ENCODE results near the gene CCDC9B. TPM values are rescaled to one million over a fixed set of nuclear protein-coding genes. Genes with fewer than 3 reads are reported as not detected.

The CCDC9B gene
- total RNA-seq, 6 donors from 2014 or later: 15.5 to 140 (median 68.1) TPM

DNA sequence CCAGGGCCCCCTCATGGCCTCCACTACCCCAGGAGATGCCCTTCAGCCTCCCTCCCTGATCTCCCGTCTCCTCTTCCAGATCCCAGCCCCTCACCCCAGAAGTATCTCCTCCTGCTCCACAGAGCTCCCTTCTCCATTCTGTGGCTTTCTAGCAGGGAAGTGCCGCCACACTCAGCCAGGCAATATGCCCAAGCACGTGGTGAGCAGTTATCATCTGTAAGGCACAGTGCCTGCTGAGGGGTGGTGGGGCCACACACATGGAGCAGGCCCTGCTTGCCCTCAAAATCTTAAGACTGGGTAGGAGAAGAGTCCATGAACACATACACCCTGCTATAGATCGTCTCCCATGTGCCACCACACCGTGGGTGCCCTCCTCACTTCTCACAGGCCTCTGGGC, 7.7 kb upstream of the CCDC9B start:
- Histone ChIP-seq H3K9me3 (no peaks in the 10 kb centered on the region), H3K4me3 (no peak overlapping the region), H3K4me1 (peaks cover 5 to 15% (median 11%) of the 10 kb centered on the region in 4 donors), H3K36me3 (no peaks in the 10 kb centered on the region), H3K27me3 (no peaks in the 10 kb centered on the region), H3K27ac (no peak overlapping the region)
- DNase-seq: no peak
- WGBS, 2 donors: 85 to 89% methylated on average over 5 of the region's 5 CpGs
- no peak for ATAC-seq (ENCODE audit: low FRiP score in 2 of 2)
- TF ChIP-seq POLR2AphosphoS5 (IDR thresholded peaks at IDR 0.05) (no peak), EP300 (IDR thresholded peaks at IDR 0.05) (no peak), POLR2A (IDR thresholded peaks at IDR 0.05) (no peak)
- TF ChIP-seq, protein P1, sequence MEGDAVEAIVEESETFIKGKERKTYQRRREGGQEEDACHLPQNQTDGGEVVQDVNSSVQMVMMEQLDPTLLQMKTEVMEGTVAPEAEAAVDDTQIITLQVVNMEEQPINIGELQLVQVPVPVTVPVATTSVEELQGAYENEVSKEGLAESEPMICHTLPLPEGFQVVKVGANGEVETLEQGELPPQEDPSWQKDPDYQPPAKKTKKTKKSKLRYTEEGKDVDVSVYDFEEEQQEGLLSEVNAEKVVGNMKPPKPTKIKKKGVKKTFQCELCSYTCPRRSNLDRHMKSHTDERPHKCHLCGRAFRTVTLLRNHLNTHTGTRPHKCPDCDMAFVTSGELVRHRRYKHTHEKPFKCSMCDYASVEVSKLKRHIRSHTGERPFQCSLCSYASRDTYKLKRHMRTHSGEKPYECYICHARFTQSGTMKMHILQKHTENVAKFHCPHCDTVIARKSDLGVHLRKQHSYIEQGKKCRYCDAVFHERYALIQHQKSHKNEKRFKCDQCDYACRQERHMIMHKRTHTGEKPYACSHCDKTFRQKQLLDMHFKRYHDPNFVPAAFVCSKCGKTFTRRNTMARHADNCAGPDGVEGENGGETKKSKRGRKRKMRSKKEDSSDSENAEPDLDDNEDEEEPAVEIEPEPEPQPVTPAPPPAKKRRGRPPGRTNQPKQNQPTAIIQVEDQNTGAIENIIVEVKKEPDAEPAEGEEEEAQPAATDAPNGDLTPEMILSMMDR (IDR thresholded peaks at IDR 0.05): no peak

DNA sequence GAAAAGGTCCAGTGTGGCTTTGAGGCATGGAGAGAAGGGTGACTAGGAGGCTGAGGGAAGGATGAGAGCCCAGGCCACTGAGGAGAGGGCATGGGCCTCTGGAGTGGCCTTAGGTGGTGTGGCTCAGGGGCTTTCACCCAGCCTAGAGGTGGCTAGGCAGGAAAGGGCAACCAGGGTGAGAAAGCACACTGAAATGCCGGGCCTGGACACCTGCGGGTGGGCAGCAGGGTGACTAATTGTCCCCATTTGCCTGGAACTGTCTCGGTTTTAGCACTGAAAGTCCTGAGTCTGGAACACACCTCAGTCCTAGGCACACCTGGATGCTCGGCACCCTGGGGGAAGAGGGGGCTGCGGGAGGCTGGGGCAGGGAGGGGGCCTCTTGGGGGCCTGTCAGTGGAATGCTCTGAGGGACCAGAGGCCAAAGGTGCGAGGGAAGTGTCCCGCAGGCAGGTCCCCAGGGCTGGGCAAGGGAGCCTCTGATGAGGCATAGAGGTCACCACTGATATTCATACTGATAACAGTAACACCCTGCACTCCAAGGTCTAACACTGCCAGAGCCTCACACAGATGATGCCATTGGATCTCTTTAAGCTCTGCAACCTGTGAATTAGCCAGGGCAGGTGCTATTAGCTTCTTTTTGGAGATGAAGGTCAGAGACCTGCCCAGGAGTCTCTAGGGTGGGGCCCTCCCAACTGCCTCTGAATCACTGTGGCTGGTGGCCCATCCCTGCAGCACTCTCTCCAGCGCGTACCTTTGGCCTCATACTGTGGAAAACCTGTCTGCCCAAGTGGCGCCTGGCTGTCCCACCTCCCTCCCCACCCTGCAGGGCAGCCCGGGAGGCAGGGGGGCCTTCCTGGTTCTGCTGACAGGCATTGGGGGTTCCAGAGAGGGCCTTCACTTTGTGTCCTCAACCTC, 7.1 kb upstream of the CCDC9B start:
- H3K27ac ChIP-seq: no peak overlapping the region
- ATAC-seq (ENCODE audit: low FRiP score in 2 of 2) (no peak), DNase-seq (peak in 1 of 2 donors; percentile 45)
- 92 to 100% methylated on average over 2 to 11 of the region's 11 CpGs for WGBS, 2 donors
- H3K27me3 ChIP-seq: no peaks in the 10 kb centered on the region
- no peak overlapping the region for H3K4me3 ChIP-seq
- H3K36me3 ChIP-seq: no peaks in the 10 kb centered on the region
- no peak for TF ChIP-seq POLR2AphosphoS5 (IDR thresholded peaks at IDR 0.05)
- TF ChIP-seq EP300 (IDR thresholded peaks at IDR 0.05): no peak
- TF ChIP-seq POLR2A (IDR thresholded peaks at IDR 0.05): no peak
- TF ChIP-seq, protein P1 (IDR thresholded peaks at IDR 0.05): no peak
- H3K9me3 ChIP-seq: no peaks in the 10 kb centered on the region
- H3K4me1 ChIP-seq: peaks cover 12 to 22% (median 17%) of the 10 kb centered on the region in 4 donors

DNA sequence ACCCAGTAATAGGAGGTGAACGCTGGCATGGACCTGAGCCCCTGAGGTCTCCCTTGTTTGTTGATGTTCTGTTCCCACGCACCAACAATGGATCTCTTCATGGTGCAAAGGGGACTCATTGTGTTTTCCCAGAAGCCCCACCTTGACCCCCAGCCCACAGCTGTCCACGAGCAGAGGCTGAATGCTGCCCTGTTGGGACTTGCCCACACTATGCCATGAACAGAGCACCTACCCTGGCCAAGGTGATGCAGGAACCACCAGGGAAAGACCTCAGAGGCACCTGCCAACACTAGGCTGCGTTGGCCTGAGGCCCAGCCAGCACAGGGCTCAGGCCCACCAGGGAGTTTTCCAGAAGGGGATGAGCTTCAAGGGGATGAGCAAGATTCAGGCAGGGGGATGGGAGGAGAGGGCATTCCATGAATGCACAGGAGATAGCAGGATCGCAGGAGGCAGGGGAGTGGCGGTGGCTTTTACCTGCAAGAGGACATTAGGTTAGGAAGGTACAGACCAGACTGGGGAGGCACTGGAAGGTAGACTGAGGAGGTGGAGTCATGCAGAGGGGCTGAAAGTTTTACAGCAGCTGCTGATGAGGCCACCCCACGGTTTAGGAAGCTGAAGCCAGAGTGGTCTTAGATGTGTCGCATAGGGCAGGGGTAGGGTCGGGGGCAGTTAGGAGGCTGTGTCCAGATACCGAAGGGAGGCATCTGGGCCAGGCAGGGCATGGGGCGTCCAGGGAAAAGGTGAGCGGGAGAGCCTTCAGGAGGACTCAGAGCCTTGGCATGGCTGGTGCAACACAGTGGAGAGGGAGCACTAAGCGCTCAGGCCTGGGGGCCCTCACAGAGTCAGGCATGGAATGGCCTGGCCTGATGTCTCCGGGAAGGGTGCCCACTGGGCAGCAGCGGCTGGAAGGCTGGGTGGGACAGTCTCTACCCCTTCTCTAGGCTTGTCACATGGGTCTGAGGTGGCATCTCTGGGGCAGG, 6.1 kb upstream of the CCDC9B start:
- ATAC-seq (ENCODE audit: low FRiP score in 2 of 2) (no peak), DNase-seq (peak in 1 of 2 donors; percentile 37)
- Histone ChIP-seq H3K9me3 (no peaks in the 10 kb centered on the region), H3K27ac (no peak overlapping the region), H3K27me3 (no peaks in the 10 kb centered on the region), H3K4me1 (peaks cover 15 to 23% (median 18%) of the 10 kb centered on the region in 4 donors), H3K36me3 (no peaks in the 10 kb centered on the region), H3K4me3 (no peak overlapping the region)
- WGBS, 2 donors: 89 to 92% methylated on average over 13 to 15 of the region's 15 CpGs
- TF ChIP-seq POLR2AphosphoS5 (IDR thresholded peaks at IDR 0.05) (no peak), POLR2A (IDR thresholded peaks at IDR 0.05) (no peak), EP300 (IDR thresholded peaks at IDR 0.05) (no peak)
- TF ChIP-seq, protein P1 (IDR thresholded peaks at IDR 0.05): no peak

DNA sequence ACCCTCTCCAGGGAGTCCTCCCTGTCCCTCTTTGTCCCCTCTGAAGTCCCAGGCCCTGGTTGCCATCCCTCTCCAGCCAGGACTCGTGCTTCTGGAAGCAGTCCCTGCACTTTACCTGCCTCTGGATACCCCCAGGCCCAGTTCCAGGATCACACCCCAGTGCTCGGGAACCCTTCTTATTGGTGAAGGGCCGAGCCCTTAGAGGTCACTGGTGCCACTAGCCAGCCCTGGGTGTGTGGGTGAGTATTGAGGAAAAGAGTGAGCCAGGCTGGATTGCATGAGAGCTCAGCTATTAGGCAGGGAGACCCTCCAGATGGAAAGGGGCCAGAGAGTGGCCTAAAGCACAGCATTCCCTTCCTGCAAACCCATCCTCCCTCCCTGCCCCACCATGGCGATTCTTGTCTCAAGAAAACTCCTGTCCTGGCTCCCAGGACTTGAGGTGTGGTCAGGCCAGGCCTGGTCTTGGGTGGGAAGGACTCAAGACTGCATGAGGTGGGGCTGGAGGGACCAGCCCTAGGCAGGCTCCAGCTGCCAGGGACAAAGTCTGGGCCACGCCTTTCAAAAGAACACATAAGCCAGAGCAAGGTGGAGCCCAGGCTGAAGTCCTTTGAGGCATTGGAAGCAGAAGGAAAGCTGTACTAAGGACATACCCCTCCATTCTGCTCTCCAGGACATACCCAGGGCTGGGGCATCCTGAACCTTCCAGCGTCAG, 5.3 kb upstream of the CCDC9B start:
- WGBS, 2 donors: 91% methylated on average over 5 to 6 of the region's 6 CpGs
- no peak for DNase-seq
- H3K27ac ChIP-seq: no peak overlapping the region
- no peak overlapping the region for H3K4me3 ChIP-seq
- H3K9me3 ChIP-seq: no peaks in the 10 kb centered on the region
- TF ChIP-seq, protein P1 (IDR thresholded peaks at IDR 0.05): no peak
- TF ChIP-seq POLR2AphosphoS5 (IDR thresholded peaks at IDR 0.05) (no peak), EP300 (IDR thresholded peaks at IDR 0.05) (no peak), POLR2A (IDR thresholded peaks at IDR 0.05) (no peak)
- no peaks in the 10 kb centered on the region for H3K36me3 ChIP-seq
- no peaks in the 10 kb centered on the region for H3K27me3 ChIP-seq
- peaks cover 22 to 29% (median 25%) of the 10 kb centered on the region in 4 donors for H3K4me1 ChIP-seq
- no peak for ATAC-seq (ENCODE audit: low FRiP score in 2 of 2)

All from upper lobe of left lung (tissue), 6 donors.